H1 (cell line): ENCODE data around the gene IFI27L1. TPM values are rescaled to one million over a fixed set of nuclear protein-coding genes. Genes with fewer than 3 reads are reported as not detected.

ENCODE experiments used
- CTCF ChIA-PET: fragments of 300-600 bp; sonication (Branson Sonifier 250); formaldehyde crosslinking; loops from one replicate; lab custom pipeline; 2021; ENCODE audit not compliant: partially characterized antibody; lab: Charles Lee
- POLR2A ChIA-PET: fragments of 300-600 bp; sonication (Branson Sonifier 250); formaldehyde crosslinking; loops from one replicate; lab custom pipeline; 2021; ENCODE audit warnings: inconsistent platforms; ENCODE audit not compliant: partially characterized antibody; lab: Charles Lee
- DNase-seq, 2 experiments: peaks; one replicate each; pipeline versions ENCODE4 v3.0.0 to v3.0.0-alpha.2; 2010 to 2022; ENCODE audit warnings: low spot score in 2 of 2, low read depth in 1 of 2, mixed read lengths in 1 of 2
- FAIRE-seq: peaks from 2 replicates; lab custom pipeline; 2011; peaks lifted over from hg19 to GRCh38; lab: Jason Lieb, UNC
- H2AFZ ChIP-seq: 2 replicates; pipeline ENCODE4 v1.8.1; 2012; ENCODE audit warnings: low read length, inconsistent platforms
- H2AK5ac ChIP-seq: 2 replicates; pipeline ENCODE4 v1.6.1; 2013; ENCODE audit warnings: low read depth, low read length
- H2BK120ac ChIP-seq: replicated peaks from 2 replicates; pipeline ENCODE3; 2013; ENCODE audit warnings: low read depth, low read length, inconsistent platforms
- H2BK12ac ChIP-seq: 2 replicates; pipeline ENCODE4 v1.6.1; 2013; ENCODE audit warnings: low read depth, low read length
- H2BK15ac ChIP-seq: 2 replicates; pipeline ENCODE4 v1.6.1; 2013; ENCODE audit warnings: low read length
- H2BK20ac ChIP-seq: 2 replicates; pipeline ENCODE4 v1.6.1; 2013; ENCODE audit warnings: low read length
- H2BK5ac ChIP-seq: 2 replicates; pipeline ENCODE4 v1.6.1; 2013; ENCODE audit warnings: low read depth, low read length
- H3K14ac ChIP-seq: 2 replicates; pipeline ENCODE4 v1.6.1; 2013; ENCODE audit warnings: inconsistent platforms; ENCODE audit not compliant: insufficient read length
- H3K18ac ChIP-seq: 2 replicates; pipeline ENCODE4 v1.6.1; 2013; ENCODE audit warnings: low read length; ENCODE audit errors: extremely low read depth
- H3K23ac ChIP-seq: 2 replicates; pipeline ENCODE4 v1.6.1; 2013; ENCODE audit warnings: inconsistent platforms; ENCODE audit not compliant: insufficient read length
- H3K23me2 ChIP-seq: 2 replicates; pipeline ENCODE4 v1.6.1; 2013; ENCODE audit warnings: low read depth, low read length
- H3K27ac ChIP-seq: 2 replicates; pipeline ENCODE4 v1.6.1; 2011; ENCODE audit warnings: low read depth, low read length, inconsistent platforms
- H3K27me3 ChIP-seq, 4 experiments: replicated peaks in 1 of 4; 1 replicate in 1 of 4; 2 replicates in 3 of 4; pipeline versions ENCODE4 v1.6.1 to v1.8.1; 2011 to 2013; ENCODE audit warnings: low read length in 3 of 4, mild to moderate bottlenecking in 3 of 4, inconsistent platforms in 2 of 4, mixed read lengths in 2 of 4, moderate library complexity in 1 of 4; ENCODE audit not compliant: control insufficient read depth in 3 of 4, insufficient read depth in 3 of 4; ENCODE audit errors: extremely low read depth in 1 of 4
- H3K36me3 ChIP-seq, 4 experiments: 2 replicates each; pipeline versions ENCODE4 v1.6.1 to v1.8.1; 2011 to 2013; ENCODE audit warnings: mild to moderate bottlenecking in 4 of 4, low read length in 3 of 4, moderate library complexity in 2 of 4, control low read depth in 1 of 4, inconsistent platforms in 1 of 4; ENCODE audit not compliant: insufficient read depth in 4 of 4, control insufficient read depth in 2 of 4
- H3K4ac ChIP-seq: replicated peaks from 2 replicates; pipeline ENCODE3; 2013; ENCODE audit warnings: low read length, low read depth, mixed read lengths, inconsistent platforms; ENCODE audit not compliant: insufficient read length
- H3K4me1 ChIP-seq, 4 experiments: replicated peaks in 1 of 4; 1 replicate in 1 of 4; 2 replicates in 3 of 4; pipeline versions ENCODE4 v1.6.1 to v1.8.1; 2011 to 2013; ENCODE audit warnings: low read length in 3 of 4, inconsistent platforms in 2 of 4, mixed read lengths in 1 of 4; ENCODE audit not compliant: insufficient read depth in 4 of 4, control insufficient read depth in 3 of 4
- H3K4me2 ChIP-seq, 2 experiments: 2 replicates each; pipeline versions ENCODE4 v1.6.1 to v1.8.1; 2011 to 2013; ENCODE audit warnings: low read depth in 2 of 2, low read length in 2 of 2, control low read depth in 1 of 2, inconsistent platforms in 1 of 2, mild to moderate bottlenecking in 1 of 2; ENCODE audit not compliant: insufficient read depth in 1 of 2
- H3K4me3 ChIP-seq, 4 experiments: fragments of 200-600, 300-600 bp in 1 of 4; sonication (generic), shearing (Covaris generic), sonication (Bioruptor Twin) in 1 of 4; 2 replicates each; pipeline versions ENCODE4 v1.5.1 to v1.8.1; 2011 to 2016; ENCODE audit warnings: low read length in 4 of 4, low read depth in 3 of 4, control low read depth in 2 of 4, inconsistent platforms in 2 of 4, mild to moderate bottlenecking in 2 of 4, mixed read lengths in 1 of 4, moderate library complexity in 1 of 4; ENCODE audit not compliant: insufficient read depth in 2 of 4; ENCODE audit errors: extremely low read depth in 1 of 4
- H3K56ac ChIP-seq: replicated peaks from 2 replicates; pipeline ENCODE3; 2013; ENCODE audit warnings: low read depth, mild to moderate bottlenecking, mixed read lengths, low read length, inconsistent platforms; ENCODE audit not compliant: insufficient read length
- H3K79me1 ChIP-seq: 2 replicates; pipeline ENCODE4 v1.6.1; 2013; ENCODE audit warnings: low read depth, low read length, control low read depth
- H3K79me2 ChIP-seq, 2 experiments: 2 replicates each; pipeline versions ENCODE4 v1.6.1 to v1.8.1; 2012 to 2013; ENCODE audit warnings: low read length in 2 of 2, mild to moderate bottlenecking in 2 of 2, inconsistent platforms in 1 of 2; ENCODE audit not compliant: insufficient read depth in 2 of 2, control insufficient read depth in 1 of 2
- H3K9ac ChIP-seq, 4 experiments: replicated peaks in 1 of 4; 1 replicate in 1 of 4; 2 replicates in 3 of 4; pipeline versions ENCODE4 v1.6.1 to v1.8.1; 2011 to 2013; ENCODE audit warnings: low read depth in 3 of 4, low read length in 3 of 4, control low read depth in 2 of 4, mild to moderate bottlenecking in 2 of 4, moderate library complexity in 2 of 4, inconsistent platforms in 1 of 4; ENCODE audit errors: extremely low read depth in 1 of 4
- H3K9me3 ChIP-seq, 2 experiments: 2 replicates each; pipeline versions ENCODE4 v1.6.1 to v1.8.1; 2012 to 2013; ENCODE audit warnings: mild to moderate bottlenecking in 2 of 2, moderate library complexity in 2 of 2, control low read depth in 1 of 2, inconsistent platforms in 1 of 2, low read depth in 1 of 2, low read length in 1 of 2, mixed read lengths in 1 of 2; ENCODE audit not compliant: insufficient read depth in 2 of 2
- H4K20me1 ChIP-seq, 2 experiments: replicated peaks in 1 of 2; 2 replicates each; pipeline versions ENCODE3 to v1.8.1; 2011 to 2013; ENCODE audit warnings: inconsistent platforms in 2 of 2, low read length in 2 of 2, mild to moderate bottlenecking in 1 of 2; ENCODE audit not compliant: insufficient read depth in 2 of 2, control insufficient read depth in 1 of 2
- H4K5ac ChIP-seq: 2 replicates; pipeline ENCODE4 v1.6.1; 2013; ENCODE audit warnings: low read length, low read depth, mixed read lengths, inconsistent platforms; ENCODE audit not compliant: insufficient read length
- H4K8ac ChIP-seq: 2 replicates; pipeline ENCODE4 v1.8.0; 2013; ENCODE audit warnings: mild to moderate bottlenecking, moderate library complexity, low read length, inconsistent platforms; ENCODE audit not compliant: insufficient read depth; ENCODE audit errors: extremely low read depth
- H4K91ac ChIP-seq: replicated peaks from 2 replicates; pipeline ENCODE3; 2013; ENCODE audit warnings: low read length, mixed read lengths, inconsistent platforms; ENCODE audit not compliant: insufficient read length
- CEBPB ChIP-seq: IDR thresholded peaks from 2 replicates; pipeline ENCODE4 v1.6.1; 2012; ENCODE audit warnings: low read depth, low read length
- EZH2 ChIP-seq: fragments of 200-600 bp; sonication (generic); IDR thresholded peaks from 2 replicates; pipeline ENCODE4 v1.7.1; 2012; ENCODE audit warnings: low read depth, mild to moderate bottlenecking, moderate library complexity, low read length, inconsistent platforms; ENCODE audit not compliant: severe bottlenecking
- GABPA ChIP-seq: IDR thresholded peaks from 2 replicates; pipeline ENCODE4 v1.6.1; 2011; ENCODE audit warnings: mild to moderate bottlenecking, low read length, moderate library complexity, borderline replicate concordance; ENCODE audit not compliant: insufficient read depth
- KDM1A ChIP-seq: fragments of 200-600, 300-600 bp; sonication (generic); IDR thresholded peaks from 2 replicates; pipeline ENCODE4 v1.7.1; 2016; ENCODE audit warnings: mild to moderate bottlenecking, low read length, borderline replicate concordance
- NRF1 ChIP-seq: IDR thresholded peaks from 2 replicates; pipeline ENCODE4 v1.6.1; 2011; ENCODE audit warnings: mild to moderate bottlenecking, low read depth, low read length, improper control_type of control experiment
- POLR2A ChIP-seq, 2 experiments: IDR thresholded peaks; 1 replicate in 1 of 2; 2 replicates in 1 of 2; pipeline ENCODE4 v1.6.1; 2011; ENCODE audit warnings: low read depth in 2 of 2, low read length in 2 of 2, mild to moderate bottlenecking in 2 of 2; ENCODE audit errors: control extremely low read depth in 1 of 2
- WGBS, 2 experiments: shearing (Covaris generic) in 1 of 2; methylation state at CpG; one replicate each; pipeline versions ENCODE4 v1.1.6 to v1.1.7; 2013 to 2015; ENCODE audit warnings: low lambda C conversion rate in 2 of 2, mixed read lengths in 2 of 2, inconsistent platforms in 1 of 2, low coverage in 1 of 2, missing lambda C conversion rate in 1 of 2; ENCODE audit not compliant: insufficient replicate concordance in 2 of 2, insufficient coverage in 1 of 2, insufficient read length in 1 of 2; ENCODE audit errors: extremely low coverage in 1 of 2, missing lambda C conversion rate in 1 of 2; 5-methylcytosine and 5-hydroxymethylcytosine counted together
- polyA plus RNA-seq, 7 experiments: library from polyadenylated mRNA; depleted of rRNA in 3 of 7; stranded (reverse) in 5 of 7; unstranded in 2 of 7; fragments of >200 nt in 5 of 7; fragments of 200-250 nt in 2 of 7; gene quantifications; 1 replicate in 5 of 7; 2 replicates in 1 of 7; 4 replicates in 1 of 7; pipeline versions ENCODE4 v1.2.1 to v1.2.3, GENCODE V29; 2011 to 2013; ENCODE audit warnings: missing spikeins in 2 of 7, mixed read lengths in 2 of 7
- total RNA-seq: library from RNA; stranded (reverse); fragmentation: NEBNext Ultra II Directional; extraction: Animal tissue kit (Norgen Biotek cat#: 25700); gene quantifications from 2 replicates; pipeline ENCODE4 v1.2.1, GENCODE V29; 2021

The IFI27L1 gene
- total and polyA plus RNA-seq, 2 of the 8 experiments (the other 6 are each of a cell fraction or from before 2014, with no cell fraction given): 21.2 to 30.5 TPM

DNA sequence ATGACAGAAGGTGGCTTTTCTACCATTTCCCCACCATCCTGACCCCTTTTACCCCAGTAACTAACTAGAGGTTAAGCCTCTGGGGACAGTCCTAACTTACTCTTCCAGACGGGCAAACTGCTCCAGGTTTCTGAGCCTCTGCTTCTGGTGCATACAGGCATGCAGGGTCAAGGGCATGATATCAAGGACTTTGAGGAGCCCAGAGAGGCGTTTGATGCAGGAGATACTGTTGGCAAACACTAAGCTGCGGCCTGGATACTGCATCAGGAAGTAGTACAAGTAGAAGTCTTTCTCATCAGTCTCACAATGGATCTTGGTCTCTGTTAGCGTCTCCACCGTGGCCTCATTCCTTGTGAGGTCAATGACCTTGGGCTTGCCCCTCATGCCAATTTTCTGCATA is 21.1 kb upstream of the IFI27L1 start:
- H3K14ac ChIP-seq: no peak overlapping the region
- H3K4ac ChIP-seq: no peak overlapping the region
- H2BK12ac ChIP-seq: no peak overlapping the region
- H3K36me3 ChIP-seq: peaks cover 24 to 66% (median 52%) of the 10 kb centered on the region in 4 experiments
- H3K18ac ChIP-seq: no peak overlapping the region
- TF ChIP-seq NRF1 (no peak), GABPA (no peak), EZH2 (no peak), CEBPB (no peak), POLR2A (IDR thresholded peaks at IDR 0.05; ENCODE audit: control extremely low read depth in 1 of 2, low read depth in 2 of 2, low read length in 2 of 2) (no peak), KDM1A (no peak)
- H2BK5ac ChIP-seq: no peak overlapping the region
- no peaks in the 10 kb centered on the region; the same call in 1 of the 2 replicates for H3K23me2 ChIP-seq
- H4K20me1 ChIP-seq: peaks cover 9 to 11% of the 10 kb centered on the region in 2 experiments
- DNase-seq (no peak), FAIRE-seq (no peak)
- no peak overlapping the region for H4K91ac ChIP-seq
- no peaks in the 10 kb centered on the region for H3K9me3 ChIP-seq
- H2BK20ac ChIP-seq: no peak overlapping the region
- H3K23ac ChIP-seq: no peak overlapping the region
- H3K56ac ChIP-seq: no peak overlapping the region
- no peak overlapping the region for H2BK15ac ChIP-seq
- H2AK5ac ChIP-seq: no peak overlapping the region
- H4K8ac ChIP-seq: no peak overlapping the region; the same call in 1 of the 2 replicates
- no peak overlapping the region for H3K27ac ChIP-seq
- H3K79me1 ChIP-seq: peaks cover 4% of the 10 kb centered on the region
- no peaks in the 10 kb centered on the region for H3K27me3 ChIP-seq
- no peak overlapping the region for H3K9ac ChIP-seq
- 92% methylated on average over 5 of the region's 5 CpGs; no CpG with 5 or more reads in 1 of the 2 experiments for whole genome bisulfite sequencing, 2 experiments
- H2BK120ac ChIP-seq: no peak overlapping the region
- no peak overlapping the region for H4K5ac ChIP-seq
- POLR2A ChIA-PET: no interaction called here
- H2AFZ ChIP-seq: no peak overlapping the region
- no peak overlapping the region for H3K4me3 ChIP-seq
- CTCF ChIA-PET: interaction anchor here (17.4 kb wide), 1 partner anchor 80 kb away, joined by 148 read pairs; no protein-coding TSS in a partner anchor
- H3K79me2 ChIP-seq: peaks cover 0 to 26% of the 10 kb centered on the region in 2 experiments; a peak in 2 of 4 replicates
- peaks cover 0 to 2% (median 0%) of the 10 kb centered on the region in 4 experiments; a peak in 1 of 7 replicates for H3K4me1 ChIP-seq
- no peak overlapping the region for H3K4me2 ChIP-seq
